Gastrocnemius medialis (tissue), 4 donors: ENCODE measurements around the gene HTT. TPM values are rescaled to one million over a fixed set of nuclear protein-coding genes. Genes with fewer than 3 reads are reported as not detected.

Experiments
- ATAC-seq, 2 donors: fragments of 150-250 bp; one replicate each; pipeline ENCODE4 v1.9.1; 2016
- DNase-seq, 2 donors: peaks; one replicate each; pipeline ENCODE4 v3.0.0-alpha.2; 2019
- H3K27ac ChIP-seq, 4 donors: fragments of 200-600 bp; sonication (generic); 1 replicate in 1 of 4; 2 replicates in 3 of 4; pipeline ENCODE4 v1.5.1; 2016 to 2018; ENCODE audit warnings: mild to moderate bottlenecking in 2 of 4, moderate library complexity in 1 of 4
- H3K27me3 ChIP-seq, 3 donors: fragments of 200-600 bp; sonication (generic) in 2 of 3; 1 replicate in 1 of 3; 2 replicates in 2 of 3; pipeline versions ENCODE4 v1.5.1 to v1.6.0; 2016 to 2019; ENCODE audit warnings: mild to moderate bottlenecking in 1 of 3, moderate library complexity in 1 of 3
- H3K36me3 ChIP-seq, 2 donors: fragments of 200-600 bp; sonication (generic) in 1 of 2; one replicate each; pipeline ENCODE4 v1.5.1; 2017 to 2018
- H3K4me1 ChIP-seq, 2 donors: fragments of 200-600 bp; sonication (generic) in 1 of 2; one replicate each; pipeline ENCODE4 v1.5.1; 2016 to 2017; ENCODE audit warnings: mild to moderate bottlenecking in 2 of 2
- H3K4me3 ChIP-seq, 4 donors: fragments of 200-600 bp; sonication (generic) in 3 of 4; 1 replicate in 1 of 4; 2 replicates in 3 of 4; pipeline ENCODE4 v1.5.1; 2016 to 2019; ENCODE audit warnings: mild to moderate bottlenecking in 2 of 4
- H3K9me3 ChIP-seq, 3 donors: fragments of 200-600 bp; sonication (generic) in 2 of 3; 1 replicate in 1 of 3; 2 replicates in 2 of 3; pipeline ENCODE4 v1.5.1; 2016 to 2019
- POLR2A ChIP-seq, 2 donors: fragments of 450-650 bp; IDR thresholded peaks; one replicate each; pipeline ENCODE4 v1.6.1; 2017; ENCODE audit warnings: antibody characterized with exemption in 2 of 2, mild to moderate bottlenecking in 2 of 2, moderate library complexity in 2 of 2
- in situ Hi-C, 4 donors: fragments of 200-750 bp; cut with MboI; loops; one replicate each; pipeline versions ENCODE4 v1.15.0 to v1.8.0; 2017; ENCODE audit warnings: low sequenced_read_pairs in 4 of 4
- intact Hi-C: fragments of 100-400 bp; cut with DNase I; formaldehyde crosslinking; loops from one replicate; pipeline ENCODE4 v1.15.1; 2023; ENCODE audit warnings: low total_unique reads
- total RNA-seq, 4 donors: library from RNA; depleted of rRNA; stranded (reverse); fragments of >200 nt; gene quantifications; one replicate each; pipeline versions ENCODE4 v1.1.0 to v1.2.3, GENCODE V29; 2016
- TF ChIP-seq, protein P1 (sequence below), 5 experiments: fragments of 450-650 bp in 3 of 5; fragments of 200-600 bp in 2 of 5; sonication (generic) in 2 of 5; IDR thresholded peaks in 4 of 5; conservative IDR thresholded peaks in 1 of 5; 1 replicate in 4 of 5; 2 replicates in 1 of 5; pipeline ENCODE4 v1.5.1; 2016 to 2019; ENCODE audit warnings: antibody characterized with exemption in 5 of 5, mild to moderate bottlenecking in 3 of 5, moderate library complexity in 3 of 5

HTT gene
- total RNA-seq, 4 donors from 2014 or later: 23.5 to 73.0 (median 51.1) TPM

DNA sequence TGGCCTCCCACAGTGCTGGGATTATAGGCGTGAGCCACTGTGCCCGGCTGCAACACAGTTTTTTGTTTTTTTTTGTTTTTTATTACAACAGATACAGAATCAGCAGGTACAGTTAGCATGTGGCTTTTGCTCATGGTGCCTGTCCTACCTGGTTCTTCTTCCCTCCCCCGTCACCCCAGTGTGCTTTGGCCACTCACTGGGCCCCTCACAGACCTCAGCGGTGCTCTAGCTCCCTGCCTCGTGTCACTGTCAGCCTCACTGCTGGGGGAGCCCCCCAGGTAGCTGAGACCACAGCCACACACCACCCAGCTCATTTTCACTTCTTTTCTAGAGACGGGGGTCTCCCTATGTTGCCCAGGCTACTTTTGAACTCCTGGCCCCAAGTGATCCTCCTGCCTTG lies 38.8 kb upstream of the HTT start:
- TF ChIP-seq, protein P1, sequence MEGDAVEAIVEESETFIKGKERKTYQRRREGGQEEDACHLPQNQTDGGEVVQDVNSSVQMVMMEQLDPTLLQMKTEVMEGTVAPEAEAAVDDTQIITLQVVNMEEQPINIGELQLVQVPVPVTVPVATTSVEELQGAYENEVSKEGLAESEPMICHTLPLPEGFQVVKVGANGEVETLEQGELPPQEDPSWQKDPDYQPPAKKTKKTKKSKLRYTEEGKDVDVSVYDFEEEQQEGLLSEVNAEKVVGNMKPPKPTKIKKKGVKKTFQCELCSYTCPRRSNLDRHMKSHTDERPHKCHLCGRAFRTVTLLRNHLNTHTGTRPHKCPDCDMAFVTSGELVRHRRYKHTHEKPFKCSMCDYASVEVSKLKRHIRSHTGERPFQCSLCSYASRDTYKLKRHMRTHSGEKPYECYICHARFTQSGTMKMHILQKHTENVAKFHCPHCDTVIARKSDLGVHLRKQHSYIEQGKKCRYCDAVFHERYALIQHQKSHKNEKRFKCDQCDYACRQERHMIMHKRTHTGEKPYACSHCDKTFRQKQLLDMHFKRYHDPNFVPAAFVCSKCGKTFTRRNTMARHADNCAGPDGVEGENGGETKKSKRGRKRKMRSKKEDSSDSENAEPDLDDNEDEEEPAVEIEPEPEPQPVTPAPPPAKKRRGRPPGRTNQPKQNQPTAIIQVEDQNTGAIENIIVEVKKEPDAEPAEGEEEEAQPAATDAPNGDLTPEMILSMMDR (IDR thresholded peaks at IDR 0.05 in 4 of 5, conservative IDR thresholded peaks at IDR 0.05 in 1 of 5): no peak
- no peak for TF ChIP-seq POLR2A (IDR thresholded peaks at IDR 0.05)
- H3K27me3 ChIP-seq: no peaks in the 10 kb centered on the region
- in situ Hi-C loops: no loop called here
- intact Hi-C loops: loop anchor here (5.0 kb wide), 1 partner anchor 73 kb away; the partner anchor contains the start of genes GRK4 and NOP14
- H3K4me3 ChIP-seq: no peak overlapping the region
- H3K36me3 ChIP-seq: no peaks in the 10 kb centered on the region
- no peak for DNase-seq
- peaks cover 11 to 12% of the 10 kb centered on the region in 2 donors for H3K4me1 ChIP-seq
- no peaks in the 10 kb centered on the region for H3K9me3 ChIP-seq
- no peak for ATAC-seq
- H3K27ac ChIP-seq: no peak overlapping the region

DNA sequence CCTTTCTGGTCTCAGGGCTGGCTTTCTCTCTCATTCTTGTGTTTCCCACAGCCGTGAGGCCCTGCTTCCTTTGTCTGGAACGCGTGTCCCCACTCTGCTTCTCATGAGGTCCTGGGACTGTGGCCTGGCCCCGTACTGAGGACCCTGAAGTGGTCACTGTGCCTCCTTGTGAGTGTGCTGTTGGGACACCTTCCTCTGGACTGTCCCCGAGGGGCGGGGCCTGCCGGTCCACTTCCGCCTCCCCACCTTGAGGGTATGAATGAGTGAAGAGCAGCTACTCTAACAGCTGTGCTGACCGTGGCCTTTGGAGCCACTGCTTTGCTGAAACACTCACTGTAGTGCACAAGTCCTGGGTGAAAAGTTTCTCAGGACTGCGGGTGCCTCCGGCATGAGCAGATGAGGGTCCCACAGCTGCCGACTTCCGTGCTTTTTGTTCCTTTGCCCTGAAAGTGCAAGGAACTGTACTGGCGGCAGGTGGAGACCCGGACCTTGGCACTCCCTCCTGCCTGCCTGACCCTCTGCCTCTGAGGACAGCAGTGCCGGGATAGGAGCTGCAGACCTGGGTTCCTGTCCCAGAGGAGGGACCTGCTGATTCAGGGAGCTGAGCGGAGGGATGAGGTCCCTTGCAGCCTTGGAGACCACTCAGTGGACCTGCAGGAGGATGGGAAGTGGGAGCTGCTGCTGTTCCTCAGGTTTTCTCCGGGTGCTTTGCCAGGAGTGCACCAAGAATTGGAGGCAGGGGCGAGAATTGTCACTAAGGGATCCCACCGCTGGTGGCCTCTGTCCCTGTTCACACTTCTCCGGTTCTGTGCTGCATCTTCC lies 38.1 kb upstream of the HTT start:
- TF ChIP-seq, protein P1 (IDR thresholded peaks at IDR 0.05 in 4 of 5, conservative IDR thresholded peaks at IDR 0.05 in 1 of 5): no peak
- TF ChIP-seq POLR2A (IDR thresholded peaks at IDR 0.05): no peak
- H3K27me3 ChIP-seq: no peaks in the 10 kb centered on the region
- in situ Hi-C loops (no loop called here), intact Hi-C loops (loop anchor here (5.0 kb wide), 1 partner anchor 74 kb away; the partner anchor contains the start of genes GRK4 and NOP14)
- no peak for DNase-seq
- no peak overlapping the region for H3K4me3 ChIP-seq
- H3K9me3 ChIP-seq: no peaks in the 10 kb centered on the region
- no peaks in the 10 kb centered on the region for H3K36me3 ChIP-seq
- no peak for ATAC-seq
- no peak overlapping the region for H3K27ac ChIP-seq
- H3K4me1 ChIP-seq: peaks cover 11 to 12% of the 10 kb centered on the region in 2 donors

DNA sequence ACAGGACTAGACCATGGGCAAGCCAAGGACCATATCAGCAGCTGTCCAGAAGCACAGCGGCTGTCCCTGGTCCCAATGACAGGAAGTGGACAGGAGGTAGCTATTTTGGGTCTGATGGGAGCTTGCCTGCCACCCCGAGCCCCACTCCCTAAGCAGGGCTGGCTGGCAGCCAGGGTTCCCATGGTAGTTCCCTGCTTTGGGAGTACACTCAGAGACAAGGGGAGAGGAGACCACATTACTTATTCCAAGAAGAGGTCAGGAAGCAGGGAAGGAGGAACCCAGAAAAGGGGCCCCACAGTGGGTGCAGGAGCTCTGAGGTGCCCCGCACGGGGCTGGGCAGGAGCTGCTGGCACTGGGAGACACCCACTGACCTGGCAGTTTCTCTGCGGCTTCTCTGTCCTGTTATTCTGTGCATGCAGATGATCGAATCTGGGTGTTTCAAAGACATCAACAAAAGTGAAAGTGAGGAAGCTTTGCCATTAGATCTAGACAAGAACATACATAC lies 36.5 kb upstream of the HTT start:
- peak overlapping the region in 2 of 4 donors; percentile 19 to 41 for H3K27ac ChIP-seq
- no peaks in the 10 kb centered on the region for H3K36me3 ChIP-seq
- TF ChIP-seq, protein P1 (IDR thresholded peaks at IDR 0.05 in 4 of 5, conservative IDR thresholded peaks at IDR 0.05 in 1 of 5): no peak
- no peak for TF ChIP-seq POLR2A (IDR thresholded peaks at IDR 0.05)
- H3K27me3 ChIP-seq: no peaks in the 10 kb centered on the region
- DNase-seq (peak in 1 of 2 donors; percentile 36), ATAC-seq (no peak)
- H3K4me1 ChIP-seq: peaks cover 20% of the 10 kb centered on the region in 2 donors
- intact Hi-C loops: loop anchor here (1.0 to 5.0 kb wide), 2 partner anchors 76 to 274 kb away; partner anchors contain the start of genes GRK4 and NOP14
- H3K9me3 ChIP-seq: no peaks in the 10 kb centered on the region
- in situ Hi-C loops: no loop called here
- H3K4me3 ChIP-seq: peak overlapping the region in 2 of 4 donors; percentile 12 to 18

DNA sequence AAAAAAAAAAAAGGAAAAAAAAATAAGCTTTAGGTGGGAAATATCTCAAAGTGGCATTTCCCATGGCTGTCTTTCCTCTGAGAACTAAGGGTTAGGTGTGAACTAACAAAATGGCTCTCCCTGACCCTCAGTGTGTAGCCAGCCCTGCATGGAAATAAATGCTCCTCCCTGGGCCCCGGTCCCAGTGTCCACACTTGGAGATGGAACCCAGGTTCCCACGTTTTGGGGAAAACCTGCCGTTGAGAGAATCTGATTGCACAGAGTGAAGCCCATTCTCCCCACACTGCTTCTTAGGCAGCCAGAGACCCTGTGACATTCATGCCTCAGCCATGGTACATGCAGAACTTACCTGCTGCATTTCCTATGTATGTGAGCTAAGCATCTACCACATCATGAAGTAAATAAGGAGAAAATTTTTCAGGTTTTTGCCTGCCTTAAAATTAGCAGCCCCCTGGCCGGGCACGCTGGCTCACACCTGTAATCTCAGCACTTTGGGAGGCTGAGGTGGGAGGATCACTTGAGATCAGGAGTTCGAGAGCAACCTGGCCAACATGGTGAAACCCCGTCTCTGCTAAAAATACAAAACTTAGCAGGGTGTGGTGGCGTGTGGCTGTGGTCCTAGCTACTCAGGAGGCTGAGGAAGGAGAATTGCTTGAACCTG lies 34.6 kb upstream of the HTT start:
- in situ Hi-C loops (no loop called here), intact Hi-C loops (loop anchor here (5.0 kb wide), 1 partner anchor 78 kb away; the partner anchor contains the start of genes GRK4 and NOP14)
- H3K36me3 ChIP-seq: no peaks in the 10 kb centered on the region
- no peak overlapping the region for H3K4me3 ChIP-seq
- no peak overlapping the region for H3K27ac ChIP-seq
- H3K4me1 ChIP-seq: peaks cover 20% of the 10 kb centered on the region in 2 donors
- no peaks in the 10 kb centered on the region for H3K9me3 ChIP-seq
- TF ChIP-seq POLR2A (IDR thresholded peaks at IDR 0.05): no peak
- TF ChIP-seq, protein P1 (IDR thresholded peaks at IDR 0.05 in 4 of 5, conservative IDR thresholded peaks at IDR 0.05 in 1 of 5): no peak
- DNase-seq (no peak), ATAC-seq (no peak)
- H3K27me3 ChIP-seq: no peaks in the 10 kb centered on the region
